HPDE6-E6E7 (cell line): ENCODE data around the gene ADAT1.
A peak's percentile ranks its signal among the peaks of the same experiment; 100 is the strongest.

ENCODE experiments used
- DNase-seq: peaks from one replicate; pipeline ENCODE4 v3.0.0; 2011; ENCODE audit warnings: missing footprints; ENCODE audit errors: extremely low spot score

ADAT1 gene, protein sequence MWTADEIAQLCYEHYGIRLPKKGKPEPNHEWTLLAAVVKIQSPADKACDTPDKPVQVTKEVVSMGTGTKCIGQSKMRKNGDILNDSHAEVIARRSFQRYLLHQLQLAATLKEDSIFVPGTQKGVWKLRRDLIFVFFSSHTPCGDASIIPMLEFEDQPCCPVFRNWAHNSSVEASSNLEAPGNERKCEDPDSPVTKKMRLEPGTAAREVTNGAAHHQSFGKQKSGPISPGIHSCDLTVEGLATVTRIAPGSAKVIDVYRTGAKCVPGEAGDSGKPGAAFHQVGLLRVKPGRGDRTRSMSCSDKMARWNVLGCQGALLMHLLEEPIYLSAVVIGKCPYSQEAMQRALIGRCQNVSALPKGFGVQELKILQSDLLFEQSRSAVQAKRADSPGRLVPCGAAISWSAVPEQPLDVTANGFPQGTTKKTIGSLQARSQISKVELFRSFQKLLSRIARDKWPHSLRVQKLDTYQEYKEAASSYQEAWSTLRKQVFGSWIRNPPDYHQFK

DNA sequence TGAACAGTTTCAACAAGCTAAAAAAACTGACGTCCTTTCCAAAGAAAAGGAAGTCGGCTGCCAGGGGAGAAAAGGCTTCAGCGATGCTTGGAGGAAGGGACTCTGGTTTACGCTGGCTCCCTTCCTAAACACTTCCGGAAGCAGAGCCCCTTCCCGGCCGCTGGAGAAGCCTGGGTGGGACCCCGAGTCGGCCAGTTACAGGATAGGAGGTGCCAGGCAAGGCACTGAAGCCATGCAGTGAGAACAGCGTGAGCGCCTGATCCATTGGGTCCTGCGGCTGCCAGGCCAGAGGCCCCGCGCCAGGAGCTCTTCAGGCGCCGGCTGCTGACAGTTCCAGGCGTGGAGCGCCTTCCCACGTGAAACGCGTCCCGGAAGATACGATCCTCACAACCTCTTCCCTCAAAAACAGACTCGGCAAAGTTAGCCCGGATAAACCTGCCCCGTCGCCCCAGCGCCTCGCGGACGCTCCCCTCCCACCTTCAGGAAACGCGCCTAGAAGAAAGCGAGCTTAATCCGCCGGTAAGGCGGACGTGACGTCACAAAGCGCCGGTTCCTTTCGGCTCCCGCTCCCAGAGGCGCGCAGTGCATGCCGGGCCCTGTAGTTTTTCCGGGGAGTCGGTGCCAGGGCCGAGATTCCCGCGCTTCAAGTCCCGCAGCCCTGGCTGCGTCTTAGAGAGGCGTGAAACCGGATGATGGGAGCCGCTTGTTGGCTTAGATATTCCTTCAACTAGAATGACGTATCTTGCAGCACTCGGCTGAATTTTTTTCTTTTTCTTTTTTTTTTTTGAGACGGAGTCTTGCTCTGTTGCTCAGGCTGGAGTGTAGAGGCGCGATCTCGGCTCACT lies at the start of gene ADAT1:
TSS of gene ADAT1 (minus strand) at position 521 of the 845 bp plus-strand sequence. CDS start 2,482 bp downstream, outside the sequence.
- DNase-seq = peak; percentile 98

DNA sequence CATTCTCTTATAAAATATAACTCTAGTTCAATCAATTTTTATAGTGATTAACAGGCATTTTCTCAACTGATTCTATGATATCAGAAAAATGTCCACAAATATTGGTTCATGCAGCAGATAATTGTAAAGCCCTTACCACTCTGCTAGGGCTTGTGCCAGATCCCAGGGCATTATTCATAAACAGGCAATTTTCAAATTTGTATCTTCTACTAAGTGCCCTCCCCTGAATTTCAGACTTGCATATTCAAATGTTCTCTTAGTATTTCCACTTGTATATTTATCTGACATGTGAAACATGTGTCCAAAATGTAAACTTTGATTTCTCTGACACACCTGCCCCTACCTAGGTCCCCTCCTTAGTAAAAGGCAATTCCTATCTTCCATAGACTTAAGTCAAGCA lies 44.4 kb upstream of the ADAT1 start:
- DNase-seq = no peak

- no peak for DNase-seq
Observed at GRCh38 chr16:75660726-75661302, 37.7 kb upstream of the ADAT1 start.

- no peak for DNase-seq
Observed at GRCh38 chr16:75660321-75660720, 37.2 kb upstream of the ADAT1 start.

DNA sequence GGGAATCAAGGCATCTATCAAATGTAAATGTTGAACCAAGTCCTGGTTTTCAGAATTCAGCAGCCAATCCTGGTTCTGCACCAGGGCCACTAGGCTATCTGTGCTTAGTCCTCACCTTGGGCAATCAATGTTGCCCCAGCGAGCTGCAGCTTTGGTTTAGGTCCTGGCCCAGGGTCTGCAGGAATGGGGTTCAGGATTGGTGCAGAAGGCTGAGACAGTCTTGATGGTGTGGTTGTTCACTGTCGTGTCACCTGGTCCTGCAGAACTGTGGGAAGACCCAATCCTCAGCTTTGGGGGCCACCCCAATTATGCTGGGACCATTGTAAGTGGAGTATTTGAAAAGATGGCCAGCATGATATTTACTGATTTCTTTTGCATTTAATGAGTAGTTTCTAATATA lies 35.1 kb upstream of the ADAT1 start:
- no peak for DNase-seq

- DNase-seq = no peak
Observed at GRCh38 chr16:75653922-75654321, 30.8 kb upstream of the ADAT1 start.

GRCh38 chr16:75648265-75649076 lies 25.4 kb upstream of the ADAT1 start:
- DNase-seq = peak; percentile 58

GRCh38 chr16:75647492-75648264 lies 24.6 kb upstream of the ADAT1 start, which contains the start of the genes KARS1 and TERF2IP:
Gene KARS1, minus strand, starts transcription at chr16:75647665. Its CDS starts 26 bp downstream, at chr16:75647639.
Gene TERF2IP, plus strand, starts transcription at chr16:75647773. Its CDS starts 110 bp downstream, at chr16:75647883.
- peak; percentile 98 for DNase-seq

DNA sequence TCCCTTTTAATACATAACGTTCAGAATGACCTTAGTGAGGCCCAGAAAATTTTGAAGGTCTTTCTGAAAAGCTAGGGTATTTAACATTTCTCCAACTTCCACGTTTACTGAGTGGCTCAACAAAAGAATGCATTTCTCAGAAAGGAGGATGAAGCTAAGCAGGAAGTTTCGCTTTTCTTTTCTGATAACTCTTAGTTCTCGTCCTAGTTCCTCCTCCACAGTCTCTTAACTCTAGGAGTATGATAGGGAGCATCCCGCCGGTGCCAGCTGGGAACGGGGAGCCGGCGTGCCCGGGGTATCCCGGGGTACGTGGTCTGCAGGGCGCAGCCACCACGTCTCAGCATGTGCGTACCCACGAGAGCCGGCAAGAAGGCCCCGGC lies 24.0 kb upstream of the ADAT1 start:
- DNase-seq = no peak

- DNase-seq = no peak
Observed at GRCh38 chr16:75644240-75645012, 21.3 kb upstream of the ADAT1 start.

- DNase-seq = no peak
Observed at GRCh38 chr16:75640598-75640997, 17.5 kb upstream of the ADAT1 start.

DNA sequence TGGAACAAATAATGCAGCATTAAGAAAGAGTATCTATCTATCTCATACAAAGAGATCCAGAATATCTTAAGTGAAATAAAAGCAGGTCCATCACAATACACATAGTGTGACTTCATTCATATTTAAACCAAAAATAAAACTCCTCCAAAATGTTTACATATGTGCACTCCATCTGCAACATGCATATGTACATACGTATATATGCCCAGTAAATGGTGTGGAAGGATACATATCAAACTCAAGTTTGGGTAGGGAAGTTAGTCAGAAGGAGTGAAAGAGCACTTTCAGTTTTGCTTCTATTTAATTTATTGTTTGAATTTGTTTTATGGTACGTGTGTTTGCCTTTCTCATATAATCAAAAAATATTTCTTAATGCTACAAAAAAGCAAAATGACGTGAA lies 12.0 kb upstream of the ADAT1 start:
- no peak for DNase-seq

DNA sequence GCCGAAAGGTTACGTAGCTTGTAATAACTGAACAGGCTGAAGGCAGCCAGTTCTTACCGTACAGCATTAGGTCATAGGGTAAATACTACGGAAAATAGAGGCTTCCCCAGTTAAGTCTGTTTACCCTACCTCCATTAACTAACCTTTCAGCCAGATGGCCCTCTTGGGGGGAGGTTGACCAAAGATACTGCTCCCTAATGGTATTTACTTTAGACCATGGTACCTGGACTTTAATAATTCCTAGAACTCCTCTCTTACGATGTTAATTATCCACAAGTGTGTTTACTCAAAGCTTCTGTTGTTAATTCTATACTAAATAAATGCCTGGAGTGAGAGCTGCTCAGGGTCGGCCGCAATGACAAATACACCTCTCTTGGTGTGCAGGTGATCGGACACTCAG lies 9.8 kb upstream of the ADAT1 start:
- DNase-seq = no peak

GRCh38 chr16:75630052-75630451 lies 7.0 kb upstream of the ADAT1 start:
- DNase-seq = no peak

DNA sequence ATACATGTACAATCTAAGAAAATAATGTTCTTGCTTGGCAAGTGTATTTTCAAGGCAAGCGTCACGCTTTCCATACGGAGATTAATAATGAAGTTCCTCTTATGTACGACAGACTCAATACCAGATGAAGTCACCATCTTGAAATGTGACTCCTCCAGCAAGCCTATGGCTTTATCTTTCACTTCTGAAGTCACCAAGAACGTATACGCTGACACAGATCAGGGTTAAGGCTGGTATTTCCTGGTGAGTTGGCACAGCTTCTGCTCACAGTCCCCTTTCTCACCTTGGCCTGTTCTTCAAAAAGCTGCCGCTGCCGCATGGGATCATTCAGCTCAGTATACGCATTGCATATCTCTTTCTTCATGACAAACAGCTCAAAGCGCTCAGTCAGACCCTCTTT lies 6.1 kb upstream of the ADAT1 start:
- no peak for DNase-seq

DNA sequence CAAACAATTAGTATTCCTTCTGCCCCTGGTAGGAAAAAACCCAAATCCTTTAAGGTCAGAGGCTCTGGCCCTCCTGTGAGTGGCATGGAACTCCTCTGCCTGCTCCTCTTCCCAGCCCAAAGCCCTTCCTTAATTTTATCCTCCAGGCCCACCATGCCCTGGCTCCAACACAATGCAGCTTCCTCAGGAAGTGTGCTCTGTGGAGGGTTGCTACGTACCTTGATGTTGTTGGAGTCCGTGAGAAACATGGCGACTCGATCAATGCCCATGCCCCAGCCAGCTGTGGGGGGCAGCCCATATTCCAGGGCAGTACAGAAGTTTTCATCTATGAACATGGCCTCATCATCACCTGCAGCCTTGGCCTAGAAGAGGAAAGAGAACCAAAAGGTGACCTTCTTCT lies 5.3 kb upstream of the ADAT1 start:
- no peak for DNase-seq

- DNase-seq = no peak
Observed at GRCh38 chr16:75627851-75628250, 4.8 kb upstream of the ADAT1 start.

- DNase-seq = no peak
Observed at GRCh38 chr16:75626806-75627205, 3.7 kb upstream of the ADAT1 start.

DNA sequence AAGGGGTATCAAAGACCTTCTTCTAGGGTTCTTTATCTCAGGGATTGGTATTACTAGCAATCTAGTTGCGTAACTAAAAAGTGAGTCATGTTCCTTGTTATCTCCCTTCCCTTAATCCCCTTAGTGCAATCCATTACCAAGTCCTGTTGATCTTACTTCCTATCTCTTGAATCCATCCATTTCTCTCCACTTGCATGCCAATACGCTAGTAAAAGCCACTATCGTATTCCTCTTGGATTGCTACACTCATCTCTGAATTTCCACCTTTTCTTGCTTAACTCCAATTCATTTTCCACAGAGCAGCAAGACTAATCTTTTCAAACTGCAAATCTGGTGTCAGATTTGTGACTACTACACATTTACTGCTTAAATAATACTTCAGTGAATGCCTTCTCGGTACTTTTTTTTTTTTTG lies 1.8 kb upstream of the ADAT1 start:
- DNase-seq = peak; percentile 17

- peak; percentile 23 for DNase-seq
Observed at GRCh38 chr16:75621170-75621477, 2.0 kb downstream of the ADAT1 start.
